Glomerular visceral epithelial cell (primary cell): ENCODE measurements around the gene KIFAP3.

Source experiments
- DNase-seq: peaks from one replicate; pipeline ENCODE4 v3.0.0-alpha.2; 2016; ENCODE audit errors: extremely low spot score

The KIFAP3 gene

GRCh38 chr1:169985757-169986156, 88.7 kb downstream of the KIFAP3 start:
- no peak for DNase-seq

GRCh38 chr1:169974067-169974466, 100.4 kb downstream of the KIFAP3 start:
- no peak for DNase-seq

GRCh38 chr1:169970114-169970513, 104.4 kb downstream of the KIFAP3 start:
- no peak for DNase-seq

GRCh38 chr1:169968174-169968573, 106.3 kb downstream of the KIFAP3 start:
- no peak for DNase-seq

GRCh38 chr1:169964206-169964605, 110.3 kb downstream of the KIFAP3 start:
- no peak for DNase-seq

GRCh38 chr1:169959686-169960085, 114.8 kb downstream of the KIFAP3 start:
- no peak for DNase-seq

- no peak for DNase-seq
These were observed 115.5 kb downstream of the KIFAP3 start for GRCh38 chr1:169958987-169959386.

GRCh38 chr1:169957884-169958283, 116.6 kb downstream of the KIFAP3 start:
- DNase-seq, result no peak

- no peak for DNase-seq
These were observed 123.4 kb downstream of the KIFAP3 start for GRCh38 chr1:169951108-169951507.

GRCh38 chr1:169949139-169949538, 125.4 kb downstream of the KIFAP3 start:
- peak; percentile 44 for DNase-seq

- DNase-seq, result no peak
These were observed 128.3 kb downstream of the KIFAP3 start for GRCh38 chr1:169946206-169946605.

- DNase-seq, result no peak
These were observed 129.3 kb downstream of the KIFAP3 start for GRCh38 chr1:169945181-169945580.

- DNase-seq, result no peak
These were observed 129.9 kb downstream of the KIFAP3 start for GRCh38 chr1:169944621-169945020.

- DNase-seq, result no peak
These were observed 130.4 kb downstream of the KIFAP3 start for GRCh38 chr1:169943963-169944526.

- DNase-seq, result no peak
These were observed 132.3 kb downstream of the KIFAP3 start for GRCh38 chr1:169941982-169942830.

GRCh38 chr1:169933984-169934725, 140.3 kb downstream of the KIFAP3 start:
- DNase-seq, result peak; percentile 51

GRCh38 chr1:169931795-169932231, 142.7 kb downstream of the KIFAP3 start:
- DNase-seq, result no peak

GRCh38 chr1:169929210-169929526, 145.3 kb downstream of the KIFAP3 start:
- no peak for DNase-seq

GRCh38 chr1:169928438-169929209, 145.9 kb downstream of the KIFAP3 start:
- DNase-seq, result peak; percentile 52

GRCh38 chr1:169925505-169926482, 148.7 kb downstream of the KIFAP3 start:
- no peak for DNase-seq

- DNase-seq, result no peak
These were observed 149.7 kb downstream of the KIFAP3 start for GRCh38 chr1:169924829-169925228.
